Activated CD8-positive, alpha-beta T cell treated with anti-CD3 and anti-CD28 coated beads, Interleukin-2, amount 10 ng/mL, durations not matched to agents 7 days and 5 days (primary cell): Measurements from ENCODE around the gene ELP6. TPM values are rescaled to one million over a fixed set of nuclear protein-coding genes. Genes with fewer than 3 reads are reported as not detected.
"Not testable (repeated sequence)": the region's sequence is repeated elsewhere in the genome, so short reads cannot be mapped to it uniquely, and the experiment has no call there.

Source experiments
- ATAC-seq: fragments of 150-1000 bp; cut with Tn5 transposase; one replicate; pipeline ENCODE4 v1.10.0; 2021; ENCODE audit warnings: moderate library complexity
- CTCF ChIA-PET: fragments of 350-600 bp; sonication (Branson Sonifier 250); formaldehyde crosslinking; loops from one replicate; lab custom pipeline; 2021; ENCODE audit warnings: antibody characterized with exemption; lab: Charles Lee
- POLR2A ChIA-PET: fragments of 350-600 bp; sonication (Branson Sonifier 250); formaldehyde crosslinking; loops from one replicate; lab custom pipeline; 2021; ENCODE audit warnings: antibody characterized with exemption; lab: Charles Lee
- DNase-seq: peaks from one replicate; pipeline ENCODE4 v3.0.0-alpha.2; 2020
- H3K27ac Mint-ChIP-seq: one replicate; pipeline ENCODE4 v1.8.0; 2021; ENCODE audit warnings: mild to moderate bottlenecking, mixed read lengths
- H3K27me3 Mint-ChIP-seq: one replicate; pipeline ENCODE4 v1.8.0; 2021; ENCODE audit warnings: low read depth, mixed read lengths
- H3K36me3 Mint-ChIP-seq: one replicate; pipeline ENCODE4 v1.8.0; 2021; ENCODE audit warnings: low read depth, mixed read lengths
- H3K4me1 Mint-ChIP-seq: one replicate; pipeline ENCODE4 v1.8.0; 2021; ENCODE audit warnings: low read depth, mixed read lengths
- H3K4me3 Mint-ChIP-seq: one replicate; pipeline ENCODE4 v1.8.0; 2021; ENCODE audit warnings: mild to moderate bottlenecking, mixed read lengths
- H3K9me3 Mint-ChIP-seq: one replicate; pipeline ENCODE4 v1.8.0; 2022; ENCODE audit warnings: mixed read lengths; ENCODE audit not compliant: insufficient read depth
- total RNA-seq, 2 experiments: library from RNA; stranded (reverse); gene quantifications; one replicate each; pipeline ENCODE4 v1.2.3, GENCODE V29; 2021

Gene ELP6
- total RNA-seq, 2 experiments from 2014 or later: 52.1 to 53.0 TPM

DNA sequence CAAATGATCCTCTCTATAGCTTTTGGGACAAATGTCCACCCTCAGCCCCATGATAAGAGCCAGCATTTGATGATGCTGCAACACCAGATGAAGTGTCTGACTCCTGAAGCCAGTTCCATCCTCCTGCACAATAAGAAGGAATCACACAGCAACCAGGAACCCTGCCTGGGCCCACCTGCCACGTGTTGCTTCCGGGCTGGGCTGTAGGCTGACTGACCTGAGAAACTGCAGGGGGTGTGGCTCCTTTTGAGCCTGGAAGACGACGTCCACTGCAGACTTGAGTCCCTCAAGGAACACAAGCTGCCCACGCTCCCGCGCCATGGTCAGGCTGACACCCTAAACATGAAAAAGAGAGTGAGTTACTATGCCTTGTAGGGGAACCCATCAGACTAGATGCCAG, 9.4 kb downstream of the ELP6 start:
- DNase-seq: no peak
- H3K4me3 Mint-ChIP-seq: no peak overlapping the region
- CTCF ChIA-PET: interaction anchor here (1.0 kb wide), 1 partner anchor 83 kb away, joined by 3 read pairs; no protein-coding TSS in a partner anchor
- no peak overlapping the region for H3K27ac Mint-ChIP-seq
- H3K27me3 Mint-ChIP-seq: no peaks in the 10 kb centered on the region
- no peaks in the 10 kb centered on the region for H3K4me1 Mint-ChIP-seq
- POLR2A ChIA-PET: no interaction called here
- H3K9me3 Mint-ChIP-seq: no peaks in the 10 kb centered on the region
- no peak for ATAC-seq
- peaks cover 45% of the 10 kb centered on the region for H3K36me3 Mint-ChIP-seq

GRCh38 chr3:47503033-47503432, 10.5 kb downstream of the ELP6 start:
- Mint-ChIP-seq H3K4me3 (no peak overlapping the region), H3K27ac (no peak overlapping the region), H3K36me3 (peaks cover 49% of the 10 kb centered on the region), H3K4me1 (no peaks in the 10 kb centered on the region), H3K9me3 (no peaks in the 10 kb centered on the region), H3K27me3 (no peaks in the 10 kb centered on the region)
- no peak for DNase-seq
- ChIA-PET POLR2A (interaction anchor here (1.1 kb wide), 1 partner anchor 10 kb away, joined by 3 read pairs; the partner anchor contains the start of gene ELP6), CTCF (interaction anchor here (1.8 kb wide), 1 partner anchor 82 kb away, joined by 4 read pairs; no protein-coding TSS in a partner anchor)
- no peak for ATAC-seq

GRCh38 chr3:47496892-47497291, 16.6 kb downstream of the ELP6 start:
- CTCF ChIA-PET: no interaction called here
- H3K27me3 Mint-ChIP-seq: no peaks in the 10 kb centered on the region
- no peaks in the 10 kb centered on the region for H3K4me1 Mint-ChIP-seq
- ATAC-seq (no peak), DNase-seq (no peak)
- POLR2A ChIA-PET: no interaction called here
- no peaks in the 10 kb centered on the region for H3K9me3 Mint-ChIP-seq
- H3K4me3 Mint-ChIP-seq: no peak overlapping the region
- H3K36me3 Mint-ChIP-seq: peaks cover 48% of the 10 kb centered on the region
- H3K27ac Mint-ChIP-seq: no peak overlapping the region

DNA sequence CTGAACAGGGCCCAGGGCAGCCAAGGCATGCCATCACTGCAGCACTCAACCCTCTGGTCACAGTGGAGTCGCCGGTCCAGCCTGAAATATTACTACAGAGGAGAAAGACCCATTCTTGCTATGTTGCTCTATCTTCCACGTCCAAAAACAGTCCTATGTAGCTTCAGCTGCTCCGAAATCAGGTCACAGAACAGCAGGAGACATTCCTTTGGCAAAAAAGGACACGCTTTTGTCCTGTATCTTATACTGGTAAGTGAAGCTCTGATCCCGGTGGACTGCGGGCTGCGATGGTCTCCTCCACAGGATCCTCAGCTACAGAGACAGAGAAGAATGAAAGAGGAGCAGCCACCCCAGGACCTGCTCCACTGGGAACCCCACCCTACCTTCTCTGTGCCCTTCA, 17.6 kb downstream of the ELP6 start:
- ATAC-seq: no peak
- ChIA-PET CTCF (interaction anchor here (0.8 to 0.9 kb wide), 2 partner anchors 75 to 329 kb away, joined by 3 read pairs; no protein-coding TSS in a partner anchor), POLR2A (no interaction called here)
- Mint-ChIP-seq H3K36me3 (peaks cover 42% of the 10 kb centered on the region), H3K27me3 (no peaks in the 10 kb centered on the region), H3K9me3 (no peaks in the 10 kb centered on the region), H3K27ac (no peak overlapping the region), H3K4me3 (no peak overlapping the region), H3K4me1 (no peaks in the 10 kb centered on the region)
- DNase-seq: no peak

- Mint-ChIP-seq H3K27me3 (no peaks in the 10 kb centered on the region), H3K27ac (no peak overlapping the region), H3K4me3 (no peak overlapping the region), H3K36me3 (peaks cover 38% of the 10 kb centered on the region), H3K9me3 (no peaks in the 10 kb centered on the region), H3K4me1 (no peaks in the 10 kb centered on the region)
- POLR2A ChIA-PET: no interaction called here
- no peak for ATAC-seq
- CTCF ChIA-PET: interaction anchor here (0.9 to 1.5 kb wide), 2 partner anchors 27 to 74 kb away, joined by 3 read pairs; no protein-coding TSS in a partner anchor
- DNase-seq: no peak
Observed at GRCh38 chr3:47495111-47495510, 18.4 kb downstream of the ELP6 start.

- Mint-ChIP-seq H3K27ac (no peak overlapping the region), H3K9me3 (no peaks in the 10 kb centered on the region), H3K36me3 (peaks cover 25% of the 10 kb centered on the region), H3K4me1 (no peaks in the 10 kb centered on the region), H3K27me3 (no peaks in the 10 kb centered on the region), H3K4me3 (no peak overlapping the region)
- DNase-seq: no peak
- ChIA-PET POLR2A (no interaction called here), CTCF (interaction anchor here (3.1 kb wide), 1 partner anchor 71 kb away, joined by 14 read pairs; no protein-coding TSS in a partner anchor)
- no peak for ATAC-seq
Observed at GRCh38 chr3:47491777-47492176, 21.7 kb downstream of the ELP6 start.

- ChIA-PET POLR2A (no interaction called here), CTCF (interaction anchor here (3.1 kb wide), 1 partner anchor 70 kb away, joined by 14 read pairs; no protein-coding TSS in a partner anchor)
- DNase-seq (no peak), ATAC-seq (no peak)
- peaks cover 21% of the 10 kb centered on the region for H3K36me3 Mint-ChIP-seq
- H3K4me3 Mint-ChIP-seq: no peak overlapping the region
- no peak overlapping the region for H3K27ac Mint-ChIP-seq
- H3K27me3 Mint-ChIP-seq: no peaks in the 10 kb centered on the region
- H3K9me3 Mint-ChIP-seq: no peaks in the 10 kb centered on the region
- H3K4me1 Mint-ChIP-seq: no peaks in the 10 kb centered on the region
Observed at GRCh38 chr3:47491186-47491585, 22.3 kb downstream of the ELP6 start.

DNA sequence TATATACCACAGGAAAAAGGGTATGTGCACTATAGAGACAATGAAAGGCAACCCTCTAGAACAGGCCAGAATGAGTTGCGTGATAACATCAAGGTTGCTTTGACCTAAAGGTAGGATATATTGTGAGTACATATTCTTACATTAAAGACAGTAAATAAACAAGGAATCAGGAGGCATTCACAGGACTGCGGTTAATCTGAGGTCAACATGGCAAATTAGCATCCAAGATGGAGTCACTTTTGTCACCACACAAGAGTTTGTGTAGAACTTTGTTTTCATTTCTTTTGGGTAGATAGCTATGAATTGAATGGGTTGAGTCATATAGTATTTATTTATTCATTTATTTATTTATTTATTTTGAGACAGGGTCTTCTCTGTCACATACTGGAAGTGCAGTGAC, 26.2 kb downstream of the ELP6 start:
- H3K9me3 Mint-ChIP-seq: no peaks in the 10 kb centered on the region
- ATAC-seq (no peak), DNase-seq (no peak)
- ChIA-PET CTCF (interaction anchor here (1.2 to 1.5 kb wide), 3 partner anchors 11 to 66 kb away, joined by 4 read pairs; partner anchors contain the start of gene SCAP), POLR2A (interaction anchor here (0.6 kb wide), 1 partner anchor 1040 kb away, joined by 4 read pairs; no protein-coding TSS in a partner anchor)
- no peak overlapping the region for H3K4me3 Mint-ChIP-seq
- no peaks in the 10 kb centered on the region for H3K27me3 Mint-ChIP-seq
- no peaks in the 10 kb centered on the region for H3K4me1 Mint-ChIP-seq
- H3K36me3 Mint-ChIP-seq: peaks cover 10% of the 10 kb centered on the region
- H3K27ac Mint-ChIP-seq: no peak overlapping the region

DNA sequence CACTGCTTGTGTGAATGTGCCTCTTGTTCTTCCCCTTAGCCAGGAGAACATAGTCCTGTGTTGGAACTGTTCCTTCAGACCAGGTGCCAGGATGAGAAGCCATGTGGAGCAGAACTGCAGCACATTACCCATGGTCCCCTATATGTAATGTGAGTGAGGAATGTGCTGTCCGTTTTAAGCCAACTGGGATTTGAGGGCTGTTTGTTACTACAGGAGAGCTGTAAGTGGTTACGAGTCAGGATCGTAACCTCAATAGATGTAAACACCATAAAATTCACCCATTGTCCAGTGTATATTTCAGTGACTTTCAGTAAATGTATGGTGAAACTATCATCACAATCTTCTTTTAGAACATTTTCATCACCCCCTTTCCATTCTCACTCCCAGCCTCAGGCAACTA, 27.7 kb downstream of the ELP6 start:
- H3K4me1 Mint-ChIP-seq: no peaks in the 10 kb centered on the region
- no peak overlapping the region for H3K4me3 Mint-ChIP-seq
- no peak for ATAC-seq
- no peaks in the 10 kb centered on the region for H3K27me3 Mint-ChIP-seq
- no peak for DNase-seq
- H3K27ac Mint-ChIP-seq: no peak overlapping the region
- no peaks in the 10 kb centered on the region for H3K9me3 Mint-ChIP-seq
- H3K36me3 Mint-ChIP-seq: peaks cover 8% of the 10 kb centered on the region
- ChIA-PET POLR2A (no interaction called here), CTCF (no interaction called here)

GRCh38 chr3:47482366-47482765, 31.1 kb downstream of the ELP6 start:
- ChIA-PET POLR2A (no interaction called here), CTCF (interaction anchor here (2.5 kb wide), 1 partner anchor 61 kb away, joined by 9 read pairs; no protein-coding TSS in a partner anchor)
- Mint-ChIP-seq H3K27me3 (no peaks in the 10 kb centered on the region), H3K9me3 (no peaks in the 10 kb centered on the region), H3K27ac (no peak overlapping the region), H3K4me3 (no peak overlapping the region), H3K36me3 (peaks cover 4% of the 10 kb centered on the region), H3K4me1 (no peaks in the 10 kb centered on the region)
- DNase-seq (no peak), ATAC-seq (no peak)

- H3K27me3 Mint-ChIP-seq, H3K4me1 Mint-ChIP-seq, H3K4me3 Mint-ChIP-seq, CTCF ChIA-PET, POLR2A ChIA-PET, H3K27ac Mint-ChIP-seq, ATAC-seq, DNase-seq, H3K36me3 Mint-ChIP-seq, H3K9me3 Mint-ChIP-seq: not testable (repeated sequence)
Observed at GRCh38 chr3:47481763-47482162, 31.7 kb downstream of the ELP6 start.

DNA sequence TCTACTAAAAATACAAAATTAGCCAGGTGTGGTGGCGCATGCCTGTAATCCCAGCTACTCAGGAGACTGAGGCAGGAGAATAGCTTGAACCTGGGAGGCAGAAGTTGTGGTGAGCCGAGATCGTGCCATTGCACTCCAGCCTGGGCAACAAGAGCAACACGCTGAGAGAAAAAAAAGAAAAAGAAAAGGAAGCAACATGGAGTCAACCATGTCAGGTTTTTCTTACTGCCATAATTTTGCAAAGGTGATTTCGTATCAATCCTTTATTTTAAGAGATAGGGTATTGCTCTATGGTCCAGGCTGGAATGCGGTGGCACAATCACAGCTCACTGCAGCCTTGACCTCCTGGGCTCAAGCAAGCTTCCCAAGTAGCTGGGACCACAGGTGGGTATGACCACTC, 33.2 kb downstream of the ELP6 start:
- ATAC-seq, DNase-seq, H3K27ac Mint-ChIP-seq, H3K27me3 Mint-ChIP-seq, H3K9me3 Mint-ChIP-seq, POLR2A ChIA-PET, H3K4me3 Mint-ChIP-seq, H3K36me3 Mint-ChIP-seq: not testable (repeated sequence)
- CTCF ChIA-PET: interaction anchor here (2.0 kb wide), 1 partner anchor 59 kb away, joined by 9 read pairs; no protein-coding TSS in a partner anchor
- H3K4me1 Mint-ChIP-seq: peaks cover 11% of the 10 kb centered on the region
